ENCODE data around the gene ANKRD45. TPM values are rescaled to one million over a fixed set of nuclear protein-coding genes. Genes with fewer than 3 reads are reported as not detected.

ANKRD45 gene
- total and polyA plus RNA-seq, 2 donors (not counting 1 experiment from before 2014, with no cell fraction given), result 0.06 TPM; not detected in 1

- intact Hi-C loops (cut with micrococcal nuclease), result no loop called here
- H4K20me1 ChIP-seq (ENCODE audit: control insufficient read depth, insufficient read depth, low read length, poor library complexity, severe bottlenecking), result no peaks in the 10 kb centered on the region
- H2AFZ ChIP-seq (ENCODE audit: insufficient read depth, low read depth, low read length, poor library complexity, severe bottlenecking), result no peak overlapping the region
- no peak overlapping the region for H3K4me2 ChIP-seq (replicated peaks; ENCODE audit: low read depth, low read length, poor library complexity, severe bottlenecking)
- peaks cover 0 to 5% (median 2%) of the 10 kb centered on the region in 4 experiments for H3K27me3 ChIP-seq (replicated peaks in 1 of 4; ENCODE audit: control extremely low read depth in 1 of 4, control insufficient read depth in 3 of 4, insufficient read depth in 4 of 4, low read length in 3 of 4)
- TF ChIP-seq CTCF (IDR thresholded peaks at IDR 0.05), result no peak
- TF ChIP-seq EZH2 (IDR thresholded peaks at IDR 0.05; ENCODE audit: borderline replicate concordance, insufficient read depth, low read depth, low read length, poor library complexity, severe bottlenecking), result no peak
- no peaks in the 10 kb centered on the region for H3K9me3 ChIP-seq (ENCODE audit: control extremely low read depth in 1 of 3, control insufficient read depth in 2 of 3, insufficient read depth in 1 of 3, low read length in 2 of 3)
- Mint-ChIP-seq H3K27me3 (peaks cover 10% of the 10 kb centered on the region), H3K4me3 (no peak overlapping the region), H3K27ac (no peak overlapping the region), H3K9me3 (ENCODE audit: insufficient read depth) (no peaks in the 10 kb centered on the region), H3K4me1 (no peaks in the 10 kb centered on the region)
- no CpG with 5 or more reads among the region's 1 CpG for WGBS (ENCODE audit: insufficient coverage)
- no peak overlapping the region for H3K9ac ChIP-seq (ENCODE audit: low read length)
- DNase-seq, result no peak
- ChIA-PET CTCF (no interaction called here), POLR2A (no interaction called here)
- no peak for ATAC-seq (ENCODE audit: low read depth)
- H3K36me3 ChIP-seq (replicated peaks in 1 of 2; ENCODE audit: control extremely low read depth in 1 of 2, control insufficient read depth in 1 of 2, extremely low read depth in 1 of 2, insufficient read depth in 2 of 2, low read length in 1 of 2), result no peaks in the 10 kb centered on the region
- no peaks in the 10 kb centered on the region for H3K4me1 ChIP-seq (ENCODE audit: control insufficient read depth in 2 of 2, insufficient read depth in 2 of 2, low read length in 2 of 2)
- H3K4me3 ChIP-seq (ENCODE audit: control extremely low read depth in 1 of 5, extremely low read depth in 1 of 5, insufficient read depth in 1 of 5, low read depth in 2 of 5, low read length in 4 of 5), result no peak overlapping the region
- no peak overlapping the region for H3K27ac ChIP-seq (ENCODE audit: low read length in 2 of 2)
- no peaks in the 10 kb centered on the region for H3K79me2 ChIP-seq (ENCODE audit: control insufficient read depth, insufficient read depth, low read length)
These were observed 8.4 kb downstream of the ANKRD45 start for GRCh38 chr1:173661271-173661670.

- Histone ChIP-seq H3K4me1 (ENCODE audit: control insufficient read depth in 2 of 2, insufficient read depth in 2 of 2, low read length in 2 of 2) (no peaks in the 10 kb centered on the region), H3K4me3 (ENCODE audit: control extremely low read depth in 1 of 5, extremely low read depth in 1 of 5, insufficient read depth in 1 of 5, low read depth in 2 of 5, low read length in 4 of 5) (no peak overlapping the region), H3K79me2 (ENCODE audit: control insufficient read depth, insufficient read depth, low read length) (no peaks in the 10 kb centered on the region), H3K27ac (ENCODE audit: low read length in 2 of 2) (no peak overlapping the region), H3K9ac (ENCODE audit: low read length) (no peak overlapping the region), H3K27me3 (replicated peaks in 1 of 4; ENCODE audit: control extremely low read depth in 1 of 4, control insufficient read depth in 3 of 4, insufficient read depth in 4 of 4, low read length in 3 of 4) (peaks cover 0 to 8% (median 3%) of the 10 kb centered on the region in 4 experiments), H3K9me3 (ENCODE audit: control extremely low read depth in 1 of 3, control insufficient read depth in 2 of 3, insufficient read depth in 1 of 3, low read length in 2 of 3) (peaks cover 0 to 8% (median 0%) of the 10 kb centered on the region in 3 donors), H3K4me2 (replicated peaks; ENCODE audit: low read depth, low read length, poor library complexity, severe bottlenecking) (no peak overlapping the region), H4K20me1 (ENCODE audit: control insufficient read depth, insufficient read depth, low read length, poor library complexity, severe bottlenecking) (no peaks in the 10 kb centered on the region), H2AFZ (ENCODE audit: insufficient read depth, low read depth, low read length, poor library complexity, severe bottlenecking) (no peak overlapping the region), H3K36me3 (replicated peaks in 1 of 2; ENCODE audit: control extremely low read depth in 1 of 2, control insufficient read depth in 1 of 2, extremely low read depth in 1 of 2, insufficient read depth in 2 of 2, low read length in 1 of 2) (no peaks in the 10 kb centered on the region)
- POLR2A ChIA-PET, result no interaction called here
- Mint-ChIP-seq H3K4me1 (no peaks in the 10 kb centered on the region), H3K4me3 (no peak overlapping the region), H3K27ac (no peak overlapping the region), H3K9me3 (ENCODE audit: insufficient read depth) (no peaks in the 10 kb centered on the region), H3K27me3 (peaks cover 14% of the 10 kb centered on the region)
- ATAC-seq (ENCODE audit: low read depth), result no peak
- no peak for TF ChIP-seq EZH2 (IDR thresholded peaks at IDR 0.05; ENCODE audit: borderline replicate concordance, insufficient read depth, low read depth, low read length, poor library complexity, severe bottlenecking)
- no peak for TF ChIP-seq CTCF (IDR thresholded peaks at IDR 0.05)
- 100% methylated on average over 1 of the region's 2 CpGs for WGBS (ENCODE audit: insufficient coverage)
- CTCF ChIA-PET, result no interaction called here
- DNase-seq, result no peak
- intact Hi-C loops (cut with micrococcal nuclease), result no loop called here
These were observed 9.3 kb downstream of the ANKRD45 start for GRCh38 chr1:173660306-173660705.

Data from B cell (primary cell).